ENCODE measurements around the gene RAB37. TPM values are rescaled to one million over a fixed set of nuclear protein-coding genes. Genes with fewer than 3 reads are reported as not detected.

Gene RAB37
- polyA plus RNA-seq, 1 donor from 2014 or later, result not detected

- Histone ChIP-seq H3K27ac (ENCODE audit: low read length) (no peak overlapping the region), H3K4me3 (ENCODE audit: low read length) (no peak overlapping the region), H3K9me3 (ENCODE audit: low read length) (no peaks in the 10 kb centered on the region), H3K79me2 (replicated peaks; ENCODE audit: insufficient read depth, low read length) (peaks cover 9% of the 10 kb centered on the region), H3K9me2 (ENCODE audit: insufficient read depth, low read length) (no peaks in the 10 kb centered on the region), H3F3A (ENCODE audit: insufficient read depth, low read length, poor library complexity, severe bottlenecking) (no peaks in the 10 kb centered on the region), H4K20me1 (ENCODE audit: insufficient read depth) (no peaks in the 10 kb centered on the region), H3K4me2 (ENCODE audit: low read length) (no peak overlapping the region), H2AFZ (ENCODE audit: low read depth, low read length) (no peak overlapping the region), H3K27me3 (ENCODE audit: insufficient read depth, low read depth, low read length) (no peaks in the 10 kb centered on the region), H3K9ac (ENCODE audit: low read length) (no peak overlapping the region), H3K36me3 (ENCODE audit: insufficient read depth, low read length) (peaks cover 7% of the 10 kb centered on the region)
- TF ChIP-seq SMC3 (conservative IDR thresholded peaks at IDR 0.05; ENCODE audit: poor library complexity) (no peak), EP300 (conservative IDR thresholded peaks at IDR 0.05; ENCODE audit: poor library complexity, severe bottlenecking) (no peak), REST (IDR thresholded peaks at IDR 0.05; ENCODE audit: borderline replicate concordance) (no peak), CTCF (IDR thresholded peaks at IDR 0.05; ENCODE audit: poor library complexity, severe bottlenecking) (no peak), POLR2AphosphoS5 (IDR thresholded peaks at IDR 0.05) (no peak), TAF1 (IDR thresholded peaks at IDR 0.05; ENCODE audit: low read depth) (no peak), RAD21 (conservative IDR thresholded peaks at IDR 0.05) (no peak), EZH2 (IDR thresholded peaks at IDR 0.05; ENCODE audit: borderline replicate concordance, insufficient read depth, low read length, poor library complexity, severe bottlenecking) (no peak), MXI1 (conservative IDR thresholded peaks at IDR 0.05; ENCODE audit: poor library complexity, severe bottlenecking) (no peak)
These were observed 34.4 kb downstream of the RAB37 start for GRCh38 chr17:74771319-74771914.

- Histone ChIP-seq H3K27ac (ENCODE audit: low read length) (no peak overlapping the region), H3K4me2 (ENCODE audit: low read length) (no peak overlapping the region), H3K4me3 (ENCODE audit: low read length) (no peak overlapping the region), H4K20me1 (ENCODE audit: insufficient read depth) (no peaks in the 10 kb centered on the region), H3F3A (ENCODE audit: insufficient read depth, low read length, poor library complexity, severe bottlenecking) (no peaks in the 10 kb centered on the region), H3K9ac (ENCODE audit: low read length) (no peak overlapping the region), H3K9me2 (ENCODE audit: insufficient read depth, low read length) (no peaks in the 10 kb centered on the region), H3K9me3 (ENCODE audit: low read length) (no peaks in the 10 kb centered on the region), H3K36me3 (ENCODE audit: insufficient read depth, low read length) (peaks cover 7% of the 10 kb centered on the region), H3K27me3 (ENCODE audit: insufficient read depth, low read depth, low read length) (no peaks in the 10 kb centered on the region), H2AFZ (ENCODE audit: low read depth, low read length) (no peak overlapping the region), H3K79me2 (replicated peaks; ENCODE audit: insufficient read depth, low read length) (peaks cover 15% of the 10 kb centered on the region)
- TF ChIP-seq TAF1 (IDR thresholded peaks at IDR 0.05; ENCODE audit: low read depth) (no peak), REST (IDR thresholded peaks at IDR 0.05; ENCODE audit: borderline replicate concordance) (no peak), POLR2AphosphoS5 (IDR thresholded peaks at IDR 0.05) (no peak), EZH2 (IDR thresholded peaks at IDR 0.05; ENCODE audit: borderline replicate concordance, insufficient read depth, low read length, poor library complexity, severe bottlenecking) (no peak), RAD21 (conservative IDR thresholded peaks at IDR 0.05) (no peak), SMC3 (conservative IDR thresholded peaks at IDR 0.05; ENCODE audit: poor library complexity) (no peak), MXI1 (conservative IDR thresholded peaks at IDR 0.05; ENCODE audit: poor library complexity, severe bottlenecking) (no peak), EP300 (conservative IDR thresholded peaks at IDR 0.05; ENCODE audit: poor library complexity, severe bottlenecking) (no peak), CTCF (IDR thresholded peaks at IDR 0.05; ENCODE audit: poor library complexity, severe bottlenecking) (no peak)
These were observed 35.0 kb downstream of the RAB37 start for GRCh38 chr17:74772053-74772452.
